HG02870 (cell line): ENCODE data around the gene RALGAPB.
"Not testable (repeated sequence)": the region's sequence is repeated elsewhere in the genome, so short reads cannot be mapped to it uniquely, and the experiment has no call there.

Experiments
- ATAC-seq: cut with Tn5 transposase; IDR thresholded peaks from one replicate; pipeline ENCODE4 v1.9.1; 2021; ENCODE audit warnings: mild to moderate bottlenecking, moderate library complexity; ENCODE audit not compliant: unreplicated experiment

The RALGAPB gene

GRCh38 chr20:38581013-38581412 is 108.4 kb downstream of the RALGAPB start, which contains the start of gene ADIG:
Gene ADIG, plus strand, starts transcription at chr20:38581197. Its CDS starts 54 bp downstream, at chr20:38581251.
- ATAC-seq, result no peak

GRCh38 chr20:38581830-38582358 is 109.3 kb downstream of the RALGAPB start:
- no peak for ATAC-seq

- no peak for ATAC-seq
Measured at GRCh38 chr20:38583306-38583705, 110.7 kb downstream of the RALGAPB start.

- ATAC-seq, result no peak
Measured at GRCh38 chr20:38584099-38584763, 111.6 kb downstream of the RALGAPB start.

- no peak for ATAC-seq
Measured at GRCh38 chr20:38585404-38586180, 112.9 kb downstream of the RALGAPB start.

- ATAC-seq, result no peak
Measured at GRCh38 chr20:38586181-38586525, 113.5 kb downstream of the RALGAPB start.

GRCh38 chr20:38588303-38588702 is 115.7 kb downstream of the RALGAPB start:
- no peak for ATAC-seq

- no peak for ATAC-seq
Measured at GRCh38 chr20:38589351-38589750, 116.7 kb downstream of the RALGAPB start.

GRCh38 chr20:38589967-38590675 is 117.5 kb downstream of the RALGAPB start:
- no peak for ATAC-seq

GRCh38 chr20:38590676-38591473 is 118.2 kb downstream of the RALGAPB start:
- no peak for ATAC-seq

- no peak for ATAC-seq
Measured at GRCh38 chr20:38591474-38592410, 119.1 kb downstream of the RALGAPB start.

- not testable (repeated sequence) for ATAC-seq
Measured at GRCh38 chr20:38592411-38592790, 119.8 kb downstream of the RALGAPB start.

GRCh38 chr20:38594281-38594680 is 121.6 kb downstream of the RALGAPB start:
- ATAC-seq, result not testable (repeated sequence)

- ATAC-seq, result not testable (repeated sequence)
Measured at GRCh38 chr20:38595886-38596285, 123.2 kb downstream of the RALGAPB start.

- ATAC-seq, result no peak
Measured at GRCh38 chr20:38599410-38599882, 126.8 kb downstream of the RALGAPB start.

GRCh38 chr20:38600057-38600456 is 127.4 kb downstream of the RALGAPB start:
- no peak for ATAC-seq

GRCh38 chr20:38601216-38602184 is 128.9 kb downstream of the RALGAPB start, which contains the start of gene ARHGAP40:
Gene ARHGAP40, plus strand, starts transcription at chr20:38601809.
- ATAC-seq, result no peak

GRCh38 chr20:38602185-38602581 is 129.5 kb downstream of the RALGAPB start:
- ATAC-seq, result no peak
